Measurements from ENCODE around the gene PNMT. TPM values are rescaled to one million over a fixed set of nuclear protein-coding genes. Genes with fewer than 3 reads are reported as not detected.

Gene PNMT
- total and polyA plus RNA-seq, 2 donors (not counting 3 experiments of a cell fraction or from before 2014, with no cell fraction given): 0.11 TPM; not detected in 1

GRCh38 chr17:39684369-39685192 lies 16.3 kb downstream of the PNMT start:
- TF ChIP-seq POLR2AphosphoS5 (IDR thresholded peaks at IDR 0.05; ENCODE audit: insufficient read depth, low read depth, low read length) (no peak), EZH2 (IDR thresholded peaks at IDR 0.05; ENCODE audit: borderline replicate concordance, low read depth, low read length, severe bottlenecking) (no peak), MYC (IDR thresholded peaks at IDR 0.05; ENCODE audit: low read depth, low read length) (no peak), JUN (IDR thresholded peaks at IDR 0.05; ENCODE audit: borderline replicate concordance, insufficient read depth, insufficient read length, low read depth) (no peak), POLR2A (IDR thresholded peaks at IDR 0.05; ENCODE audit: low read depth, low read length) (no peak), CTCF (IDR thresholded peaks at IDR 0.05; ENCODE audit: extremely low read depth in 1 of 2, insufficient read depth in 1 of 2, low read depth in 1 of 2, low read length in 2 of 2) (no peak), FOS (IDR thresholded peaks at IDR 0.05; ENCODE audit: borderline replicate concordance, insufficient read depth, low read length) (no peak), GATA2 (IDR thresholded peaks at IDR 0.05; ENCODE audit: insufficient read depth, insufficient read length, low read depth, low read length) (no peak)
- TF ChIP-seq, protein P1, sequence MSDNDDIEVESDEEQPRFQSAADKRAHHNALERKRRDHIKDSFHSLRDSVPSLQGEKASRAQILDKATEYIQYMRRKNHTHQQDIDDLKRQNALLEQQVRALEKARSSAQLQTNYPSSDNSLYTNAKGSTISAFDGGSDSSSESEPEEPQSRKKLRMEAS (IDR thresholded peaks at IDR 0.05; ENCODE audit: insufficient read depth, insufficient read length): no peak
- H3K79me2 ChIP-seq (ENCODE audit: control insufficient read depth, insufficient read depth, low read length): no peaks in the 10 kb centered on the region
- no TSS peak for BruUV-seq (replicated peaks)
- dilution Hi-C loops (cut with MboI; ENCODE audit: extremely low pct_ligation_motif_present, low sequenced_read_pairs) (no loop called here), intact Hi-C loops (cut with micrococcal nuclease) (no loop called here)
- no peaks in the 10 kb centered on the region for H3K27me3 ChIP-seq (ENCODE audit: control insufficient read depth in 2 of 2, insufficient read depth in 2 of 2, low read length in 2 of 2)
- no peak overlapping the region for H3K27ac ChIP-seq (ENCODE audit: insufficient read depth, low read depth, low read length)
- no peaks in the 10 kb centered on the region for H3K9me3 ChIP-seq (replicated peaks; ENCODE audit: control insufficient read depth, insufficient read depth, low read length)
- no peaks in the 10 kb centered on the region for H4K20me1 ChIP-seq (replicated peaks; ENCODE audit: control insufficient read depth, extremely low read depth, insufficient read depth, low read length)
- H3K9ac ChIP-seq (replicated peaks; ENCODE audit: extremely low read depth, insufficient read depth, low read length): no peak overlapping the region
- H3K9me1 ChIP-seq (replicated peaks; ENCODE audit: control insufficient read depth, extremely low read depth, insufficient read depth, low read length): no peaks in the 10 kb centered on the region
- H3K4me1 ChIP-seq (ENCODE audit: control insufficient read depth, extremely low read depth, insufficient read depth, low read length): peaks cover 9% of the 10 kb centered on the region
- FAIRE-seq: no peak
- H3K4me2 ChIP-seq (ENCODE audit: insufficient read depth, low read length): no peak overlapping the region
- no peak for DNase-seq (ENCODE audit: low read depth, low spot score)
- ChIA-PET CTCF (interaction anchor here (1.2 kb wide), 1 partner anchor 61 kb away, joined by 3 read pairs; no protein-coding TSS in a partner anchor), POLR2A (no interaction called here)
- H2AFZ ChIP-seq (ENCODE audit: low read depth, low read length): no peak overlapping the region
- no peaks in the 10 kb centered on the region for H3K36me3 ChIP-seq (ENCODE audit: control insufficient read depth in 2 of 2, extremely low read depth in 1 of 2, insufficient read depth in 2 of 2, low read length in 2 of 2)
- no peak overlapping the region for H3K4me3 ChIP-seq (replicated peaks in 1 of 3; ENCODE audit: insufficient read depth in 1 of 3, low read depth in 1 of 3, low read length in 3 of 3)

Data from endothelial cell of umbilical vein (primary cell).